ENCODE results near the gene ERVV-1.

DNA sequence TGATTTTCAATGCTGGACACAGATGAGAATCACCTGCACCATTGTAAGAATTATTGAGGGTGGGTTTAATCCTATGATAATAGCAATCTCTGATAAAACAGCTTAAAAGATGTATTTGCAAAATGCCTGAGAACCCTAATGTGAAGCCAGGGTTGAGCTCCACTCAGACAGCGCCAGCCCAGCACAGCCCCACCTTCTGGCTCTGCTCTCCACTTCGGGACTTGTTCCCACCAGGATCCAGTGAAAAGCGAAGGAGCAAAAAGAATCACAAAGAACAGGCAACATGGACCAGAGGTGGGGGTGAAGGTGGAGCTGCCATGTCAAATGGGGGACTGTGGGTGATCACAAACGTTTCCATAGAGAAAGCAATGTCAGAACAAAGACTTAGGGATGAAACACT lies 32.4 kb upstream of the ERVV-1 start:
- TF ChIP-seq, protein P1, sequence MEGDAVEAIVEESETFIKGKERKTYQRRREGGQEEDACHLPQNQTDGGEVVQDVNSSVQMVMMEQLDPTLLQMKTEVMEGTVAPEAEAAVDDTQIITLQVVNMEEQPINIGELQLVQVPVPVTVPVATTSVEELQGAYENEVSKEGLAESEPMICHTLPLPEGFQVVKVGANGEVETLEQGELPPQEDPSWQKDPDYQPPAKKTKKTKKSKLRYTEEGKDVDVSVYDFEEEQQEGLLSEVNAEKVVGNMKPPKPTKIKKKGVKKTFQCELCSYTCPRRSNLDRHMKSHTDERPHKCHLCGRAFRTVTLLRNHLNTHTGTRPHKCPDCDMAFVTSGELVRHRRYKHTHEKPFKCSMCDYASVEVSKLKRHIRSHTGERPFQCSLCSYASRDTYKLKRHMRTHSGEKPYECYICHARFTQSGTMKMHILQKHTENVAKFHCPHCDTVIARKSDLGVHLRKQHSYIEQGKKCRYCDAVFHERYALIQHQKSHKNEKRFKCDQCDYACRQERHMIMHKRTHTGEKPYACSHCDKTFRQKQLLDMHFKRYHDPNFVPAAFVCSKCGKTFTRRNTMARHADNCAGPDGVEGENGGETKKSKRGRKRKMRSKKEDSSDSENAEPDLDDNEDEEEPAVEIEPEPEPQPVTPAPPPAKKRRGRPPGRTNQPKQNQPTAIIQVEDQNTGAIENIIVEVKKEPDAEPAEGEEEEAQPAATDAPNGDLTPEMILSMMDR (IDR thresholded peaks at IDR 0.05; ENCODE audit: poor library complexity), result no peak
- TF ChIP-seq EZH2 (IDR thresholded peaks at IDR 0.05; ENCODE audit: borderline replicate concordance), result no peak
- no peak for TF ChIP-seq EZH2phosphoT487 (IDR thresholded peaks at IDR 0.05; ENCODE audit: low read depth, severe bottlenecking, unreplicated experiment)

Measured in hepatocyte (in vitro differentiated cells).